DOHH2 (cell line): ENCODE data around the gene MCAT.

Experiments used
- CTCF ChIP-seq: fragments of 200-600 bp; sonication (generic); IDR thresholded peaks from one replicate; pipeline ENCODE4 v1.5.1; 2014; ENCODE audit warnings: antibody characterized with exemption, mild to moderate bottlenecking, low read depth, low read length; ENCODE audit not compliant: poor library complexity, severe bottlenecking
- EZH2phosphoT487 ChIP-seq: fragments of 200-600 bp; sonication (generic); IDR thresholded peaks from 2 replicates; pipeline ENCODE4 v1.6.1; 2017; ENCODE audit warnings: borderline replicate concordance, mild to moderate bottlenecking, antibody characterized with exemption, low read length, moderate library complexity, mixed read lengths

- no peak for TF ChIP-seq CTCF
- no peak for TF ChIP-seq EZH2phosphoT487
These were observed 49.1 kb downstream of the MCAT start for GRCh38 chr22:43094085-43094484.
